Prostate gland (tissue), 2 donors: ENCODE measurements around the gene SLC25A21.

Experiments used
- CTCF ChIP-seq, 4 experiments: fragments of 200-600 bp in 2 of 4; fragments of 450-650 bp in 2 of 4; sonication (generic) in 2 of 4; IDR thresholded peaks; 1 replicate in 3 of 4; 2 replicates in 1 of 4; pipeline ENCODE4 v1.5.1; 2016 to 2019; ENCODE audit warnings: antibody characterized with exemption in 4 of 4, mild to moderate bottlenecking in 2 of 4, moderate library complexity in 2 of 4
- POLR2A ChIP-seq: fragments of 450-650 bp; IDR thresholded peaks from one replicate; pipeline ENCODE4 v1.6.1; 2016; ENCODE audit warnings: antibody characterized with exemption, mild to moderate bottlenecking
- POLR2AphosphoS5 ChIP-seq: sonication (generic); formaldehyde crosslinking; IDR thresholded peaks from one replicate; pipeline ENCODE4 v1.6.1; 2017; ENCODE audit warnings: antibody characterized with exemption

DNA sequence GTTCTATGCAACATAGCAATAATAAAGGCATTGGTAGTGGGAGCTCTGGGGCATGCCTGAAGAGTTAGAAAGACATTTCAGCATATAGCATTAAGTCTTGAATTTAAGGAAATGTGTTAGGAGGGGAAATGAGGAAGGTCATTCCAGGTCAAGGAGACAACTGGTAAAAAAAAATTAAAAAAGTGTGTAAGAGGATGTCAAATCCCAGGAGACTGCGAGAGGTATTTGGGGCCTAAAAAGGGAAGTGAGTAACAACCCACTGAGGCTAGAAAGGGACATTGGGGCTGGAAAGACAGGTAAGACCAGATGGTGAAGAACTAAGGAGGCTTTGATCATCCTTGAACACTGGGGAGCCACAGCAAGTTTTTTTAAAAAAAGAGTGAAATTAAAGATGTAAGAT lies 152.9 kb downstream of the SLC25A21 start:
- TF ChIP-seq CTCF (IDR thresholded peaks at IDR 0.05) = no peak
- TF ChIP-seq POLR2A = no peak
- TF ChIP-seq POLR2AphosphoS5 = no peak
